B cell (primary cell): ENCODE data around the gene CXXC1.

Source experiments
- EZH2 ChIP-seq: IDR thresholded peaks from 2 replicates; pipeline ENCODE4 v1.6.1; 2012; ENCODE audit warnings: borderline replicate concordance, low read depth, mild to moderate bottlenecking, moderate library complexity, low read length; ENCODE audit not compliant: insufficient read depth, poor library complexity, severe bottlenecking
- TF ChIP-seq, protein P1 (sequence below): fragments of 200-600 bp; IDR thresholded peaks from one replicate; pipeline ENCODE4 v1.8.0; 2022; ENCODE audit warnings: antibody characterized with exemption, mild to moderate bottlenecking

DNA sequence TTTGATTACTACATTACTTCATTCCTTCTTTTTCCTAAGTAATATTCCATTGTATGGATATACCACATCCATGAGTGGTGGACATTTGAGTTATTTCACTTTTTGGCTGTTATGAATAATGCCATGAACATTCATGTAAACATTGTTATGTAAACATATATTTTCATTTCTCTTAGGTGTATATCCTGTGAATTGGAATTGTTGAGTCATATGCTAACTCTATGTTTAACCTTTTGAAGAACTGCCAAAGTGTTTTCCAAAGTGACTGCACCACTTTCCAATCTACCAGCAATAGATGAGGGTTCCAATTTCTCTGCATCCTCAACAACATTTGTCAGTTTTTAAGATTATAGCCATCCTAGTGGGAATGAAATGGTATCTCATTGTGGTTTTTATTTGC lies 42.7 kb upstream of the CXXC1 start:
- TF ChIP-seq, protein P1, sequence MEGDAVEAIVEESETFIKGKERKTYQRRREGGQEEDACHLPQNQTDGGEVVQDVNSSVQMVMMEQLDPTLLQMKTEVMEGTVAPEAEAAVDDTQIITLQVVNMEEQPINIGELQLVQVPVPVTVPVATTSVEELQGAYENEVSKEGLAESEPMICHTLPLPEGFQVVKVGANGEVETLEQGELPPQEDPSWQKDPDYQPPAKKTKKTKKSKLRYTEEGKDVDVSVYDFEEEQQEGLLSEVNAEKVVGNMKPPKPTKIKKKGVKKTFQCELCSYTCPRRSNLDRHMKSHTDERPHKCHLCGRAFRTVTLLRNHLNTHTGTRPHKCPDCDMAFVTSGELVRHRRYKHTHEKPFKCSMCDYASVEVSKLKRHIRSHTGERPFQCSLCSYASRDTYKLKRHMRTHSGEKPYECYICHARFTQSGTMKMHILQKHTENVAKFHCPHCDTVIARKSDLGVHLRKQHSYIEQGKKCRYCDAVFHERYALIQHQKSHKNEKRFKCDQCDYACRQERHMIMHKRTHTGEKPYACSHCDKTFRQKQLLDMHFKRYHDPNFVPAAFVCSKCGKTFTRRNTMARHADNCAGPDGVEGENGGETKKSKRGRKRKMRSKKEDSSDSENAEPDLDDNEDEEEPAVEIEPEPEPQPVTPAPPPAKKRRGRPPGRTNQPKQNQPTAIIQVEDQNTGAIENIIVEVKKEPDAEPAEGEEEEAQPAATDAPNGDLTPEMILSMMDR: no peak
- TF ChIP-seq EZH2: no peak
